Transverse colon (tissue), 4 donors: ENCODE measurements around the gene HSD17B11.

ENCODE experiments used
- CTCF ChIP-seq, 5 experiments: fragments of 200-600 bp in 3 of 5; fragments of 450-650 bp in 2 of 5; sonication (generic) in 3 of 5; IDR thresholded peaks; 1 replicate in 2 of 5; 2 replicates in 3 of 5; pipeline ENCODE4 v1.5.1; 2016 to 2017; ENCODE audit warnings: antibody characterized with exemption in 5 of 5, inconsistent platforms in 3 of 5, mild to moderate bottlenecking in 2 of 5, moderate library complexity in 1 of 5
- POLR2A ChIP-seq: fragments of 450-650 bp; IDR thresholded peaks from one replicate; pipeline ENCODE4 v1.6.1; 2016; ENCODE audit warnings: antibody characterized with exemption, mild to moderate bottlenecking, moderate library complexity
- POLR2AphosphoS5 ChIP-seq, 3 donors: sonication (generic); formaldehyde crosslinking; IDR thresholded peaks; one replicate each; pipeline ENCODE4 v1.6.1; 2016; ENCODE audit warnings: antibody characterized with exemption in 3 of 3

- TF ChIP-seq CTCF (IDR thresholded peaks at IDR 0.05) (no peak), POLR2A (no peak), POLR2AphosphoS5 (IDR thresholded peaks at IDR 0.05) (no peak)
These were observed 19.2 kb upstream of the HSD17B11 start for GRCh38 chr4:87410157-87410556.
